ENCODE data around the gene GDF2. TPM values are rescaled to one million over a fixed set of nuclear protein-coding genes. Genes with fewer than 3 reads are reported as not detected.
A peak's percentile ranks its signal among the peaks of the same experiment; 100 is the strongest.

GDF2 gene
- total RNA-seq, 2 donors from 2014 or later, result not detected

GRCh38 chr10:47325303-47326291, 3.3 kb downstream of the GDF2 start:
- no peak for DNase-seq (ENCODE audit: low spot score)
- intact Hi-C loops (cut with DNase I), result no loop called here

GRCh38 chr10:47326306-47326926, 4.2 kb downstream of the GDF2 start:
- intact Hi-C loops (cut with DNase I), result no loop called here
- no peak for DNase-seq (ENCODE audit: low spot score)

GRCh38 chr10:47326927-47327330, 4.7 kb downstream of the GDF2 start:
- DNase-seq (ENCODE audit: low spot score), result no peak
- intact Hi-C loops (cut with DNase I), result no loop called here

GRCh38 chr10:47329855-47330254, 7.6 kb downstream of the GDF2 start:
- intact Hi-C loops (cut with DNase I), result no loop called here
- DNase-seq (ENCODE audit: low spot score), result no peak

GRCh38 chr10:47330366-47330765, 8.1 kb downstream of the GDF2 start:
- DNase-seq (ENCODE audit: low spot score), result no peak
- intact Hi-C loops (cut with DNase I), result no loop called here

- DNase-seq (ENCODE audit: low spot score), result no peak
- intact Hi-C loops (cut with DNase I), result no loop called here
Measured at GRCh38 chr10:47330804-47331203, 8.6 kb downstream of the GDF2 start.

- intact Hi-C loops (cut with DNase I), result no loop called here
- DNase-seq (ENCODE audit: low spot score), result peak; percentile 43
Measured at GRCh38 chr10:47331491-47331890, 9.2 kb downstream of the GDF2 start.

- intact Hi-C loops (cut with DNase I), result no loop called here
Measured at GRCh38 chr10:47331954-47332353, 9.7 kb downstream of the GDF2 start.

GRCh38 chr10:47332371-47332770, 10.1 kb downstream of the GDF2 start:
- intact Hi-C loops (cut with DNase I), result no loop called here
- DNase-seq (ENCODE audit: low spot score), result peak; percentile 45

More at GRCh38 chr10:47331954-47332353, 9.7 kb downstream of the GDF2 start:
- DNase-seq (ENCODE audit: low spot score), result no peak

GRCh38 chr10:47332946-47333345, 10.7 kb downstream of the GDF2 start:
- DNase-seq (ENCODE audit: low spot score), result no peak
- intact Hi-C loops (cut with DNase I), result no loop called here

- no peak for DNase-seq (ENCODE audit: low spot score)
- intact Hi-C loops (cut with DNase I), result no loop called here
Measured at GRCh38 chr10:47333532-47333931, 11.3 kb downstream of the GDF2 start.

GRCh38 chr10:47334466-47335295, 12.4 kb downstream of the GDF2 start:
- intact Hi-C loops (cut with DNase I), result no loop called here
- peak; percentile 62 for DNase-seq (ENCODE audit: low spot score)

GRCh38 chr10:47335906-47336305, 13.7 kb downstream of the GDF2 start:
- intact Hi-C loops (cut with DNase I), result no loop called here
- DNase-seq (ENCODE audit: low spot score), result peak; percentile 35

- intact Hi-C loops (cut with DNase I), result no loop called here
- peak; percentile 70 for DNase-seq (ENCODE audit: low spot score)
Measured at GRCh38 chr10:47336387-47337134, 14.3 kb downstream of the GDF2 start.

- intact Hi-C loops (cut with DNase I), result no loop called here
- DNase-seq (ENCODE audit: low spot score), result no peak
Measured at GRCh38 chr10:47337310-47337709, 15.1 kb downstream of the GDF2 start.

- intact Hi-C loops (cut with DNase I), result no loop called here
- no peak for DNase-seq (ENCODE audit: low spot score)
Measured at GRCh38 chr10:47339186-47339735, 17.0 kb downstream of the GDF2 start.

GRCh38 chr10:47339759-47340607, 17.7 kb downstream of the GDF2 start:
- intact Hi-C loops (cut with DNase I), result no loop called here
- DNase-seq (ENCODE audit: low spot score), result no peak

- intact Hi-C loops (cut with DNase I), result no loop called here
- DNase-seq (ENCODE audit: low spot score), result peak; percentile 89
Measured at GRCh38 chr10:47340608-47341170, 18.4 kb downstream of the GDF2 start.

All from posterior vena cava (tissue), 2 donors.